Chondrocyte (in vitro differentiated cells): ENCODE data around the gene MIER3. TPM values are rescaled to one million over a fixed set of nuclear protein-coding genes. Genes with fewer than 3 reads are reported as not detected.

ENCODE experiments used
- DNase-seq: peaks from one replicate; pipeline ENCODE4 v3.0.0; 2021; ENCODE audit warnings: mixed read lengths, low spot score
- H3K27ac Mint-ChIP-seq: one replicate; pipeline ENCODE4 v1.8.0; 2021; ENCODE audit warnings: mild to moderate bottlenecking, moderate library complexity, mixed read lengths; ENCODE audit not compliant: unreplicated experiment
- H3K27me3 Mint-ChIP-seq: 2 replicates; pipeline ENCODE4 v1.8.0; 2021; ENCODE audit warnings: low read depth, mixed read lengths
- H3K36me3 Mint-ChIP-seq: 2 replicates; pipeline ENCODE4 v1.8.0; 2021; ENCODE audit warnings: low read depth, mixed read lengths
- H3K4me1 Mint-ChIP-seq: 2 replicates; pipeline ENCODE4 v1.8.0; 2021; ENCODE audit warnings: low read depth, mild to moderate bottlenecking, mixed read lengths
- H3K4me3 Mint-ChIP-seq: one replicate; pipeline ENCODE4 v1.8.0; 2021; ENCODE audit warnings: mild to moderate bottlenecking, moderate library complexity, mixed read lengths; ENCODE audit not compliant: unreplicated experiment
- H3K9me3 Mint-ChIP-seq: 2 replicates; pipeline ENCODE4 v1.8.0; 2021; ENCODE audit warnings: low read depth, mixed read lengths
- CTCF ChIP-seq: fragments of 200-600 bp; sonication (generic); IDR thresholded peaks from 2 replicates; pipeline ENCODE4 v1.5.0; 2021; ENCODE audit warnings: antibody characterized with exemption, mild to moderate bottlenecking, moderate library complexity
- total RNA-seq: library from RNA; stranded (reverse); gene quantifications from 3 replicates; pipeline ENCODE4 v1.2.1, GENCODE V29; 2021

MIER3 gene
- total RNA-seq, 1 donor from 2014 or later = 25.7 TPM

GRCh38 chr5:56973473-56973872 is 21.6 kb upstream of the MIER3 start:
- DNase-seq = no peak
- no peaks in the 10 kb centered on the region for H3K36me3 Mint-ChIP-seq
- no peaks in the 10 kb centered on the region for H3K9me3 Mint-ChIP-seq
- TF ChIP-seq CTCF = no peak
- H3K4me3 Mint-ChIP-seq = no peak overlapping the region
- peaks cover 8% of the 10 kb centered on the region for H3K27me3 Mint-ChIP-seq
- no peak overlapping the region for H3K27ac Mint-ChIP-seq
- H3K4me1 Mint-ChIP-seq = no peaks in the 10 kb centered on the region

GRCh38 chr5:56971275-56971674 is 19.4 kb upstream of the MIER3 start:
- no peak overlapping the region for H3K27ac Mint-ChIP-seq
- no peak overlapping the region for H3K4me3 Mint-ChIP-seq
- no peaks in the 10 kb centered on the region for H3K9me3 Mint-ChIP-seq
- no peak for TF ChIP-seq CTCF
- no peak for DNase-seq
- H3K4me1 Mint-ChIP-seq = no peaks in the 10 kb centered on the region
- H3K27me3 Mint-ChIP-seq = peaks cover 12% of the 10 kb centered on the region
- no peaks in the 10 kb centered on the region for H3K36me3 Mint-ChIP-seq

DNA sequence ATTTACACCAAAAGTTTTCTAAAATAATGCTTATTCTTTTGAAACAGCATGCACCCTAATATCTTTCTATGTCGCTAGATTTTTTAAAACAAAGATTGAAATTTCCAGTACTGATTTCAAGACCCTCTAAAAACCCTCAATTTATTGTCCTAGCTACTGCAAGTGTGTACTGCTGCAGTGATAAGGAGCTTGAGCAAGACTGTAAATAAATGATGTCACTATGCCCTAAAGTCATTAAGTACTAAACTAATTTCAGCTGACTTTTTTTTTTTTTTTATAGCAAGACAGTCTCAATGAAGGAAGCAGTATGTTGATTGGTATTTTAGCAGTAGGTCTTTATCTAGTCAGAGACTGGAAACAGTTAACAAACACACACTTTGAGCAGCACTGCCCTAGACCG is 12.2 kb upstream of the MIER3 start:
- no peak for DNase-seq
- H3K4me3 Mint-ChIP-seq = no peak overlapping the region
- peaks cover 34% of the 10 kb centered on the region for H3K27me3 Mint-ChIP-seq
- H3K9me3 Mint-ChIP-seq = no peaks in the 10 kb centered on the region
- H3K36me3 Mint-ChIP-seq = no peaks in the 10 kb centered on the region
- TF ChIP-seq CTCF = no peak
- H3K4me1 Mint-ChIP-seq = no peaks in the 10 kb centered on the region
- H3K27ac Mint-ChIP-seq = no peak overlapping the region

DNA sequence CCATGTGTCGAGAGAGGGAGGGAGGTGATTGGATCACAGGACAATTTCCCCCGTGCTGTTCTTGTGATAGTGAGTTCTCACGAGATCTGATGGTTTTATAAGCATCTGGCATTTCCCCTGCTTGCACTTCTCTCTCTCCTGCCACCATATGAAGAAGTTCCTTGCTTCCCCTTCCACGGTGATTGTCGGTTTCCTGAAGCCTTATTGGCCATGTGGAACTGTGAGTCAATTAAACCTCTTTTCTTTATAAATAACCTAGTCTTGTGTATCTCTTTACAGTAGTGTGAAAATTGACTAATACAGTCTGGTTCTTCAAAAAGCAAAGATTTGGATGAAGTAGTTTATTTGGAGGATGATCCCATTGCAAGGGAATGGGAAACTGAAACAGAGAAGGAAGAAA is 11.3 kb upstream of the MIER3 start:
- H3K9me3 Mint-ChIP-seq = no peaks in the 10 kb centered on the region
- no peak overlapping the region for H3K27ac Mint-ChIP-seq
- H3K4me3 Mint-ChIP-seq = no peak overlapping the region
- no peaks in the 10 kb centered on the region for H3K4me1 Mint-ChIP-seq
- DNase-seq = no peak
- TF ChIP-seq CTCF = no peak
- H3K36me3 Mint-ChIP-seq = no peaks in the 10 kb centered on the region
- H3K27me3 Mint-ChIP-seq = peaks cover 42% of the 10 kb centered on the region

- Mint-ChIP-seq H3K36me3 (no peaks in the 10 kb centered on the region), H3K4me3 (no peak overlapping the region), H3K4me1 (no peaks in the 10 kb centered on the region), H3K27me3 (peaks cover 46% of the 10 kb centered on the region), H3K27ac (no peak overlapping the region), H3K9me3 (no peaks in the 10 kb centered on the region)
- TF ChIP-seq CTCF = no peak
- DNase-seq = no peak
Observed at GRCh38 chr5:56962286-56962685, 10.4 kb upstream of the MIER3 start.
